Posterior vena cava (tissue), 2 donors: ENCODE results near the gene PREX1. TPM values are rescaled to one million over a fixed set of nuclear protein-coding genes. Genes with fewer than 3 reads are reported as not detected.
A peak's percentile ranks its signal among the peaks of the same experiment; 100 is the strongest.
"Not testable (repeated sequence)": the region's sequence is repeated elsewhere in the genome, so short reads cannot be mapped to it uniquely, and the experiment has no call there.

Experiments
- DNase-seq: peaks from one replicate; pipeline ENCODE4 v3.0.0-alpha.2; 2020; ENCODE audit warnings: low spot score
- intact Hi-C, 2 donors: fragments of 100-400 bp; cut with DNase I; formaldehyde crosslinking; loops; one replicate each; pipeline versions ENCODE4 v1.14.1 to v1.14.2; 2022 to 2023
- total RNA-seq, 2 donors: library from RNA; stranded (reverse); fragmentation: NEBNext Ultra II Directional; extraction: Animal tissue kit (Norgen Biotek cat#: 25700); gene quantifications; one replicate each; pipeline ENCODE4 v1.2.1, GENCODE V29; 2021
- donor health status: DM: yes; HTN: yes; CAD: no.
- donor health status: DM: yes; HTN: yes; CAD: no.

The PREX1 gene
- total RNA-seq, 2 donors from 2014 or later, result 16.9 to 22.0 TPM

GRCh38 chr20:48828734-48829460 is 1.1 kb upstream of the PREX1 start:
- DNase-seq, result peak; percentile 51
- intact Hi-C loops, result loop anchor here in 1 of 2 donors (5.0 kb wide), 1 partner anchor 78 kb away; no protein-coding TSS in a partner anchor

DNA sequence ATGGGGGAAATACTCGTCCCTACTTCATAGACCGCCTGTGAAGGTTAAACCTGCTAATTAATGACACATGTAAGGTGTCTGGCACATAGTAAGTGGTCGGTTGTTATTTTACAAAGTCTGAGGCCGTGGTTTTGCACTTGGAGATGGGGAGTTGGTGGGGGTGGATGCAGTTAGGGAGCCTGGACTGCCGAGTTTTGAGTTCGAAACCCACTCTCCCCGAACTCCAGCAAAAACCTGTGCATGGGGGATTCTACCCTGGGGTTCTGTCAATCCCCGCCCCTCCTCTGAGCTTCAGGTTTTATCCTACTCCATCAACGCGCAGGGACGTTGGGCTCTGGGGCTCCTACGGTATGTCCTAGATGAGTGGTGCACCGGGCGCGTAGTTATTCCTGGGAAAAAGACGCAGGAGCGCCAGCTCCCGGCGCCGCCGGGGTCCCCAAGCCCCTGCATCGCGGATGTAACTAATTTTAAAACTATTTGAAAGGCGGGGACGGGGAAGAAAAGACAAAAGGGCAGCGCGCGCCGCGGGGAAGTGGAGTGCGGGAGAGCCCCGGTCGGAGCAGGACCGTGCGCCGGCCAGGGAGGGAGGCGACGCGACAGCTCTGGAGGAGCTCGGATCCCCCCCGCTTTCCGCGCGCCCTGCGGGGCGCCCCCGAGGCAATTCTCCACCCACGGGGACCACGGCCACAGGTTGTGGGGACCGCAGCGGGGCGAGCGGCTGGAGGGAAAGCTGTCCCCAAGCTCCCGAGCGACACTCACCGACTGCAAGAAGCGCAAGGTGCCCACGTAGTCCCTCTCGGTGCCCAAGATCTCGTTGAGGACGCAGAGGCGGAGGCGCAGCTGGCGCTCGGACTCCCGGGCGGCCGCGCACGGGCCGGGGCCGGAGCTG is 672 bp downstream of the PREX1 start:
- intact Hi-C loops, result loop anchor here in 1 of 2 donors (5.0 kb wide), 1 partner anchor 80 kb away; no protein-coding TSS in a partner anchor
- DNase-seq, result peak; percentile 84

DNA sequence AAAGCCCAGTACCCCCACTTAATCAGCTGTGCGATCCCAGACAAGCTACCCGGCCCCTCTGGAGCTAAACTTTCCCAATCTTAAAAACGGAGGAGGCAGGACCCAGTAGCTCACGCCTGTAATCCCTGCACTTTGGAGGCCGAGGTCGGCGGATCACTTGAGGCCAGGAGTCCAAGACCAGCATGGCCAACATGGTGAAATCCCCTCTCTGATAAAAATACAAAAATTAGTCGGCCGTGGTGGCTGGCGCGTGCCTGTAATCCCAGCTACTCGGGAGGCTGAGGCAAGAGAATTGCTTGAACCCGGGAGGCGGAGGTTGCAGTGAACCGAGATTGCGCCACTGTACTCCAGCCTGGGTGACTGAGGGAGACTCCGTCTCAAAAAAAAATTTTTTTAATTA is 1.3 kb downstream of the PREX1 start:
- not testable (repeated sequence) for DNase-seq
- intact Hi-C loops, result loop anchor here in 1 of 2 donors (5.0 kb wide), 1 partner anchor 81 kb away; no protein-coding TSS in a partner anchor

- intact Hi-C loops, result loop anchor here in 1 of 2 donors (5.0 kb wide), 1 partner anchor 81 kb away; no protein-coding TSS in a partner anchor
These were observed 1.7 kb downstream of the PREX1 start for GRCh38 chr20:48826069-48826468.

DNA sequence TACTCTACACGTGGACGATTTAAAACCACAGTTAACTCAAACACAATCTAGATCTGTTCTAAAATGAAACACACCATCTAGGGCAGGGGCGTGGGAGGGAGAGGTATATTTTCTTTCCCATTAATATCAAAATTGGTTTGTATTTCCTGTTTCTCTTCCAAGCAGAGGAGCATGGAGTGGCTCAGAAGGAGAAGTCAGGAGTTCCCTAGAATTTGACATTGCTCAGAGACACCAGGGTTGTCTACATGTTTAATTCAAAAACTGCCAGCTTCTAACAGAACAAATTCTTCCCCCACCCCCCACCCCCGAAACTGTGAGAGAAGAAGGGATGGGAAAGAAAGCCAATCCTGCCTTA is 2.3 kb downstream of the PREX1 start:
- DNase-seq, result no peak
- intact Hi-C loops, result loop anchor here in 1 of 2 donors (5.0 kb wide), 1 partner anchor 82 kb away; no protein-coding TSS in a partner anchor

More at GRCh38 chr20:48826069-48826468, 1.7 kb downstream of the PREX1 start:
- DNase-seq, result no peak

GRCh38 chr20:48824830-48825565 is 2.8 kb downstream of the PREX1 start:
- intact Hi-C loops, result loop anchor here in 1 of 2 donors (5.0 kb wide), 1 partner anchor 82 kb away; no protein-coding TSS in a partner anchor
- no peak for DNase-seq

GRCh38 chr20:48823960-48824498 is 3.8 kb downstream of the PREX1 start:
- intact Hi-C loops, result no loop called here
- DNase-seq, result no peak

DNA sequence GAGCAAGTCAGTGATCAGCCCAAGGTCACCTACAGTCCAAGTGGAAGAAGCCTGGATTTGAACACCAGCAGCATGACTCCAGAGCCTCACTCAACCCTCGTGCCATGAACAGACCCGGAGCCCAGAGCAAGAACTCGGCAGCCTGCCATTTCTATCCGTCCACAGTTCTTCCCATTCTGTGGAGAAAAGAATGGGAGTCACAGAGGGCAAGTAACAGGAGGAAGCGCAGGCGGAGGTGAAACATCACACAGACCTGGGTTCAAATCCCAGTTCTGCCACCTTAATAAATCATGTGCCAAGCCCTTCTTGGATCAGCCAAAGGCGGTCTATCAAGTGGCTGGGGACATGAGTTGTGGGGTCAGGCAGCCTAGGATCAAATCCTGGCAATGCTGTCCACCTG is 4.3 kb downstream of the PREX1 start:
- intact Hi-C loops, result no loop called here
- peak; percentile 54 for DNase-seq

GRCh38 chr20:48822879-48823385 is 4.9 kb downstream of the PREX1 start:
- intact Hi-C loops, result no loop called here
- DNase-seq, result peak; percentile 38

DNA sequence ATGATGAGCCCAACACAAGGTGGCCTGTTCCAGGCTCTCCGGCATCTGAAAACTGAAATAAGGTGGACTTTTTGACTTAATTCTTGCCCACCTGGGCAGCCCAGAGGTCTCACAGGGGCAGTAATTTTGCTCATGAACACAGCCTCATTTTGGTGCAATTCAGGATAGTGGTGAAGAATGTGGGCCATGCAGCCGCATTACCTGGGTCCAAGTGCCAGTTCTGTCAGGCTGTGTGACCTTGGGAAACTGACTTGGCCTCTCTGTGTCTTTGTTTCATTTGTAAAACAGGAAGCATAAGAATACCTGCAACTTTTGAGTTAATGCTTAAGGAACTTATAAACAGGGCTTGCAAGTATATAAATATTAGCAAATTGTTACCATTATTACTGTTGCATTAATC is 5.6 kb downstream of the PREX1 start:
- peak; percentile 47 for DNase-seq
- intact Hi-C loops, result no loop called here

DNA sequence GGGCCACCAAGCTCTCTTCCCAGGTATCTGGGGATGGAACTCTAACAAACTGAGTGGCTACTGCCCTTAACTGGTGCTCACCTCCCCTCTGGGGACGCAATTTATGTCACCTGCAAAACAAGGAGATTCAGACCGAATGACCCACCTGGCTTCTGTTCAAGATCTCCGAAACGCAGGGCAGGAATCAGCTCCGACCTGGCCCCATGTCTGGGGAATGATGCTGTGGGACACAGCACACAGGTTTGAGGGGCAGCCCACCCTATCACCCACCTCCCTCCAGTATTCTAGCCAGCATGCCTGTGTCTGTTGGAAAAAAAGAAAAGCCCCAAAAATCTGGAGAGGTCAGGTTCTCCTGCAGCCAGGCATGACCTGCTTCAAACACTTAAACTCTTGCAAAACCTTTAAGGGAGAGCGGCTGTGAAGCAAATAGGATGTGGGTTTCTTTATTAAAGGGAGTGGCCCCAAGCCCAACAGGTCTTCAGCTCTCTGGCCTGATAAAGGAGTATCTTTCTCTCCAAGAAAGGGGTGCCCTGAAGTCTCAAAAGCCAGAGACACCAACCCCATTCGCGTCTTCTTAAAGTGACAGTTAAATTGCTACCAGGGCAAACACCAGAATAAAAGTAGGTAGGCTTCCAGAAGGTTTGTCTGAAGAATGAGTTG is 6.4 kb downstream of the PREX1 start:
- DNase-seq, result no peak
- intact Hi-C loops, result no loop called here

DNA sequence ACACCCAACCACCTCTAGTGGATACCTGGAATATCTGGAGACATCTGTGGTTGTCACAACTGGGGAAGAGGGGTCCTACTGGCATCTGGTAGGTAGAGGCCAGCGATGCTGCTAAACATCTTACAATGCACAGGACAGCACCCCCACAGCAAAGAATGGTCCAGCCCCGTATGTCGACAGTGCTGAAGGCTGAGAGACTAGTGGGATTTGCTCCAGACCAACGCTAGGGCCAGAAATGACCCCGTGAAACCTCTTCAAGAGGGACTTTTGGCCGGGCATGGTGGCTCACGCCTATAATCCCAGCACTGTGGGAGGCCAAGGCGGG is 7.2 kb downstream of the PREX1 start:
- no peak for DNase-seq
- intact Hi-C loops, result no loop called here

GRCh38 chr20:48819821-48820648 is 7.8 kb downstream of the PREX1 start:
- DNase-seq, result peak; percentile 57
- intact Hi-C loops, result no loop called here

GRCh38 chr20:48819089-48819488 is 8.7 kb downstream of the PREX1 start:
- intact Hi-C loops, result no loop called here
- DNase-seq, result peak; percentile 35

GRCh38 chr20:48818481-48818987 is 9.3 kb downstream of the PREX1 start:
- DNase-seq, result peak; percentile 57
- intact Hi-C loops, result no loop called here

DNA sequence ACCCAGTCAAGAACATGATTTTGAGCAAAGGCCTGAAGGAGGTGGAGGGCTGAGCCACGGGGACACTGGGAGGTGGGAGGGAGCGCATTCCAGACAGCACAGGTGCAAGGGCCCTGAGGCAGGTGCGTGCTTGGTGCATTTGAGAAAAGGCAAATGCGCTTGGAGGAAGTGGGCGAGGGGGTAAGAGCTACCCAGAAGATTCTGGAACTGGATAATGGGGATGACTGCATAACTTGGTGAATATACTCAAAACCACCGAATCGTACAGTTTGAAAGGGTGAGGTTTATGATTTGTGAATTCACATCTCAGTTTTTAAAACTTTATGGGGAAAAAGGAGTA is 9.8 kb downstream of the PREX1 start:
- no peak for DNase-seq
- intact Hi-C loops, result no loop called here

DNA sequence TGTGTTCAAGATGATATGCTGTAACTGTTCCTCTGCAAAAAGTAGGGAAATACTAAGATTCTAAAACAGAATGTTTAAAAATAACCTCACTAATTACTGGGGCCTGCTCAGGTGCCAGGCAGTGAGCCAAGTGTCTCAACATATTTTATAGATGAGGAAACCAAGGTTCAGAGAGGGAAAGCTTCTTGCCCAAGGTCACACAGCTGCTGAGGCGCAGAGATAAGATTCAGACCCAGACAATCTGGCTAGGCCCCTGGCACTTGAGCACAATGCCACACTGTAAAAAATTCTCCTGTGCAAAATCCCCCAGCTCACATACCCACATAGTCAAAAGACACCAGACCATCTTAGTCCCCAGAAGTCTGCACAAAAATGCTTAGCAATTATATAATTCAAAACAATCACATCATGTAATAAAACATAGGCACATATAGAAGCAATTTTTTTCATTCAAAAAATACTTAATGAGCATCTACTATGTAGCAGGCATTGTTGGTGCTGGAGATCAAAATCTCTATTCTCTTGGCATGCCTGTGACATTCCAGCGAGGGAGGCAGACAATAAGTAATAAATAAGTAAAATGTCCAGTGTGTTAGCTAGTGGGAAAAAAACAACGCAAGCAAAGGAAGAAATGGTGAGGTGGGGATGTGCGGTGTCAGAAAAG is 10.3 kb downstream of the PREX1 start:
- intact Hi-C loops, result no loop called here
- DNase-seq, result no peak
